Astrocyte (in vitro differentiated cells and primary cell): ENCODE measurements around the gene CD37.

Experiments
- EZH2 ChIP-seq: IDR thresholded peaks from 2 replicates; pipeline ENCODE4 v1.6.1; 2012; ENCODE audit warnings: mild to moderate bottlenecking, low read length, inconsistent platforms; ENCODE audit not compliant: insufficient read depth
- TF ChIP-seq, protein P1 (sequence below): IDR thresholded peaks from 2 replicates; pipeline ENCODE4 v1.5.1; 2011; ENCODE audit warnings: low read depth, mild to moderate bottlenecking, inconsistent platforms, low read length, moderate library complexity; ENCODE audit not compliant: insufficient read depth

DNA sequence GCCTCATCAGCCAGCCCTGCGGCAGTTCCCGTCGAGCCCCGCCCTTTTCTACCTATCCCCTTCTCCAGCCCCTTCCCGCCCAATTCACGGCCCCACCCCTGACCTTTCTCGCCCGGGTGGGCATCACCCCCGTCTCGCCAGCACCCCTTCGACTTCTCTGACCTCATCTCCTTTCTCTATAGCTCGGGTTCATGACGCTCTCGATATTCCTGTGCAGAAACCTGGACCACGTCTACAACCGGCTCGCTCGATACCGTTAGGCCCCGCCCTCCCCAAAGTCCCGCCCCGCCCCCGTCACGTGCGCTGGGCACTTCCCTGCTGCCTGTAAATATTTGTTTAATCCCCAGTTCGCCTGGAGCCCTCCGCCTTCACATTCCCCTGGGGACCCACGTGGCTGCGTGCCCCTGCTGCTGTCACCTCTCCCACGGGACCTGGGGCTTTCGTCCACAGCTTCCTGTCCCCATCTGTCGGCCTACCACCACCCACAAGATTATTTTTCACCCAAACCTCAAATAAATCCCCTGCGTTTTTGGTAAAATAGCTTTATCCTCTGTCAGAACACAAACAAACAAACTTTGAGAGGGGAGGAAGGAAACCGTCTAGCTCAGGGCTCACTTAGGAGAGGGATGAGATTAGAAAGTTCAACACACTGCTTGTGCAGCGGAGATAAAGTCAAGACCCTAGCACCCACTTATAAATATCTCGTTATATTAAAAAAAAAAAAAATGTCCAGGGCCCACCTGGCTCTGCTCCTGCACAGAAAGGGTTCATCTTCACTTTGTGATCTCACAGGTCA is 5.1 kb downstream of the CD37 start:
- TF ChIP-seq, protein P1, sequence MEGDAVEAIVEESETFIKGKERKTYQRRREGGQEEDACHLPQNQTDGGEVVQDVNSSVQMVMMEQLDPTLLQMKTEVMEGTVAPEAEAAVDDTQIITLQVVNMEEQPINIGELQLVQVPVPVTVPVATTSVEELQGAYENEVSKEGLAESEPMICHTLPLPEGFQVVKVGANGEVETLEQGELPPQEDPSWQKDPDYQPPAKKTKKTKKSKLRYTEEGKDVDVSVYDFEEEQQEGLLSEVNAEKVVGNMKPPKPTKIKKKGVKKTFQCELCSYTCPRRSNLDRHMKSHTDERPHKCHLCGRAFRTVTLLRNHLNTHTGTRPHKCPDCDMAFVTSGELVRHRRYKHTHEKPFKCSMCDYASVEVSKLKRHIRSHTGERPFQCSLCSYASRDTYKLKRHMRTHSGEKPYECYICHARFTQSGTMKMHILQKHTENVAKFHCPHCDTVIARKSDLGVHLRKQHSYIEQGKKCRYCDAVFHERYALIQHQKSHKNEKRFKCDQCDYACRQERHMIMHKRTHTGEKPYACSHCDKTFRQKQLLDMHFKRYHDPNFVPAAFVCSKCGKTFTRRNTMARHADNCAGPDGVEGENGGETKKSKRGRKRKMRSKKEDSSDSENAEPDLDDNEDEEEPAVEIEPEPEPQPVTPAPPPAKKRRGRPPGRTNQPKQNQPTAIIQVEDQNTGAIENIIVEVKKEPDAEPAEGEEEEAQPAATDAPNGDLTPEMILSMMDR: no peak
- no peak for TF ChIP-seq EZH2
